Fibroblast of skin of right biceps (primary cell): ENCODE data around the gene KHNYN.

Experiments used
- DNase-seq: peaks from one replicate; pipeline ENCODE4 v3.0.0-alpha.2; 2013

Gene KHNYN

GRCh38 chr14:24481622-24482324, 52.0 kb downstream of the KHNYN start:
- peak; percentile 12 for DNase-seq

- peak; percentile 13 for DNase-seq
Measured at GRCh38 chr14:24482699-24483303, 53.0 kb downstream of the KHNYN start.

GRCh38 chr14:24483604-24484252, 54.0 kb downstream of the KHNYN start:
- DNase-seq, result peak; percentile 30
